WTC11 (cell line): ENCODE measurements around the gene ADORA2B. TPM values are rescaled to one million over a fixed set of nuclear protein-coding genes. Genes with fewer than 3 reads are reported as not detected.

Source experiments
- ATAC-seq: fragments of 200-7000 bp; cut with Tn5 transposase; 2 replicates; pipeline ENCODE4 v1.10.0; 2021; ENCODE audit warnings: mild to moderate bottlenecking, moderate library complexity
- CTCF ChIA-PET: fragments of 300-600 bp; sonication (Branson Sonifier 250); formaldehyde crosslinking; loops from one replicate; lab custom pipeline; 2021; ENCODE audit warnings: antibody characterized with exemption; lab: Charles Lee
- POLR2A ChIA-PET: fragments of 350-600 bp; sonication (Branson Sonifier 250); formaldehyde crosslinking; loops from one replicate; lab custom pipeline; 2021; ENCODE audit warnings: antibody characterized with exemption; lab: Charles Lee
- DNase-seq: peaks from one replicate; pipeline ENCODE4 v3.0.0; 2021; ENCODE audit warnings: low spot score
- H3K27ac Mint-ChIP-seq: 2 replicates; pipeline ENCODE4 v1.8.0; 2021; ENCODE audit warnings: mixed read lengths
- H3K27me3 Mint-ChIP-seq: 2 replicates; pipeline ENCODE4 v1.8.0; 2021; ENCODE audit warnings: low read depth, mild to moderate bottlenecking, moderate library complexity, mixed read lengths
- H3K36me3 Mint-ChIP-seq: 2 replicates; pipeline ENCODE4 v1.8.0; 2021; ENCODE audit warnings: mixed read lengths
- H3K4me1 Mint-ChIP-seq: 2 replicates; pipeline ENCODE4 v1.8.0; 2022; ENCODE audit warnings: mixed read lengths
- H3K4me3 Mint-ChIP-seq: 2 replicates; pipeline ENCODE4 v1.8.0; 2021; ENCODE audit warnings: mild to moderate bottlenecking, moderate library complexity, mixed read lengths
- H3K9me3 Mint-ChIP-seq: 2 replicates; pipeline ENCODE4 v1.8.0; 2021; ENCODE audit warnings: mixed read lengths
- AR ChIP-seq: fragments of 250-450 bp; sonication (Bioruptor Pico); IDR thresholded peaks from 2 replicates; pipeline ENCODE4 v1.9.0; 2021; ENCODE audit warnings: mild to moderate bottlenecking
- ATF1 ChIP-seq: sonication (generic); formaldehyde crosslinking; IDR thresholded peaks from 2 replicates; pipeline ENCODE4 v1.8.1; 2023; ENCODE audit warnings: mild to moderate bottlenecking, moderate library complexity, missing genetic modification reagents
- ERG ChIP-seq: fragments of 250-450 bp; sonication (Bioruptor Pico); IDR thresholded peaks from 2 replicates; pipeline ENCODE4 v1.8.0; 2021; ENCODE audit warnings: mild to moderate bottlenecking
- ESRRA ChIP-seq: sonication (generic); formaldehyde crosslinking; IDR thresholded peaks from 2 replicates; pipeline ENCODE4 v1.8.1; 2022; ENCODE audit warnings: mild to moderate bottlenecking, missing genetic modification reagents, borderline replicate concordance
- ETV6 ChIP-seq: sonication (generic); formaldehyde crosslinking; IDR thresholded peaks from 2 replicates; pipeline ENCODE4 v1.8.1; 2022; ENCODE audit warnings: mild to moderate bottlenecking, missing genetic modification reagents
- FOXK1 ChIP-seq: sonication (generic); formaldehyde crosslinking; IDR thresholded peaks from 2 replicates; pipeline ENCODE4 v1.8.0; 2022; ENCODE audit warnings: mild to moderate bottlenecking, moderate library complexity, missing genetic modification reagents
- GABPB1 ChIP-seq: sonication (generic); formaldehyde crosslinking; IDR thresholded peaks from 2 replicates; pipeline ENCODE4 v1.8.1; 2023; ENCODE audit warnings: mild to moderate bottlenecking, missing genetic modification reagents
- GTF2I ChIP-seq: fragments of 250-450 bp; sonication (Bioruptor Pico); conservative IDR thresholded peaks from 2 replicates; pipeline ENCODE4 v1.4.0; 2021; ENCODE audit warnings: mild to moderate bottlenecking
- NFE2L1 ChIP-seq: sonication (generic); formaldehyde crosslinking; IDR thresholded peaks from 2 replicates; pipeline ENCODE4 v1.8.1; 2023; ENCODE audit warnings: missing genetic modification reagents
- NFYB ChIP-seq: sonication (generic); formaldehyde crosslinking; conservative IDR thresholded peaks from 2 replicates; pipeline ENCODE4 v1.8.0; 2022; ENCODE audit warnings: low read depth, missing genetic modification reagents
- NR3C1 ChIP-seq: sonication (generic); formaldehyde crosslinking; conservative IDR thresholded peaks from 2 replicates; pipeline ENCODE4 v1.8.1; 2023; ENCODE audit warnings: low read depth, mild to moderate bottlenecking, missing genetic modification reagents
- TEAD1 ChIP-seq: sonication (generic); formaldehyde crosslinking; IDR thresholded peaks from 2 replicates; pipeline ENCODE4 v1.8.0; 2022; ENCODE audit warnings: mild to moderate bottlenecking, missing genetic modification reagents
- USF1 ChIP-seq: sonication (generic); formaldehyde crosslinking; IDR thresholded peaks from 2 replicates; pipeline ENCODE4 v1.8.0; 2022; ENCODE audit warnings: mild to moderate bottlenecking, missing genetic modification reagents
- ZNF425 ChIP-seq: fragments of 250-450 bp; sonication (Bioruptor Pico); conservative IDR thresholded peaks from 2 replicates; pipeline ENCODE4 v1.9.0; 2021; ENCODE audit warnings: mild to moderate bottlenecking
- total RNA-seq: library from RNA; stranded (reverse); gene quantifications from 3 replicates; pipeline ENCODE4 v1.2.3, GENCODE V29; 2021
- TF ChIP-seq, protein P1 (sequence below): sonication (generic); formaldehyde crosslinking; IDR thresholded peaks from 2 replicates; pipeline ENCODE4 v1.8.1; 2022; ENCODE audit warnings: missing genetic modification reagents, borderline replicate concordance
- TF ChIP-seq, protein P2 (sequence below): sonication (generic); formaldehyde crosslinking; IDR thresholded peaks from 2 replicates; pipeline ENCODE4 v1.8.0; 2022; ENCODE audit warnings: mild to moderate bottlenecking, missing genetic modification reagents

Gene ADORA2B
- total RNA-seq, 1 experiment from 2014 or later = 4.2 TPM

DNA sequence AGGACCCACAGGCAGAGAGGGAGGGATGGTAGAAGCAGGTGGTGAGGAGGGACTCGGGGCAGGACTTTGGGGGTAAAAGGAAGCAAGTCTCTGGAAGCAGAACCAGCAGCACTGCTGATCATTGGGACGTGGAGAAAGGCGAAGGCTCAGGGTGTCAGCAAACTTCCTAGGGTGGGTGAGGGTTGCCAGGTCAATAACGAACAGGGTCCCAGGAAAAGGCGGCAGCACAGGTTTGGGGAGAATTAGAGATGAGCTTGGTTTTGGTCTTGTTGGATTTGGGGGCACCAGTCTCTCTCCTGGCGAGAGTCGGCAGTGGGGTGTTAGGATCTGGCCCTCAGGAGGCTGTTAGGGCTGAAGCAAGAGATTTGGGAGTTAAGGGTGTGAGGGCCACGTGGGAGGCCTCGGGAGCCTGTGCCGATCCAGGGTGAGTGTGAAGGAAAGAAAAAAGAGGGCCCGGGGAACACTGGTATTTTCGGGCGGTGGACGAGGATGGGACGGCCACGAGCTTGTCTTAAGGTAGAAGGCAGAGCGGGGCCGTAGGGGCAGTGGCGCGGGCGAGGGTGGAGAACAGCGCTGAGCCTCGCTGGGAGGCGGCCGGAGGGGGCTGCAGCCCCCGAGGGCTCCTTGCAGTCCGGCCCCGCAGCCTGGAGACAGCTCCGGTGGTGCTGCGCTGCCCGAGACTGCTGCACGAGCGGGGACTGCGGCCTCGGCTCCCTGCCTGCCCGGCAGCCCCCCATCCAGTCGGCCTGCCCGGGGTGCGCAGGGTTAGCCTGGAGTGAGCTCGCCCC, 765 bp upstream of the ADORA2B start:
- ATAC-seq (peak; percentile 54), DNase-seq (peak; percentile 53)
- peaks cover 30% of the 10 kb centered on the region for H3K4me1 Mint-ChIP-seq
- H3K4me3 Mint-ChIP-seq = peak overlapping the region; percentile 70
- no peak for TF ChIP-seq ATF1 (CRISPR knock-in tag)
- TF ChIP-seq AR (CRISPR knock-in tag) = no peak
- peak; percentile 14; the same call in 1 of the 2 replicates for TF ChIP-seq TEAD1 (CRISPR knock-in tag)
- TF ChIP-seq USF1 (CRISPR knock-in tag) = 0 out of 2 replicates have a peak, but pooled peaks have one; percentile 26
- TF ChIP-seq FOXK1 (CRISPR knock-in tag) = 0 out of 2 replicates have a peak, but pooled peaks have one; percentile 17
- TF ChIP-seq GTF2I (CRISPR knock-in tag) = no peak
- no peak for TF ChIP-seq ESRRA (CRISPR knock-in tag)
- TF ChIP-seq NR3C1 (CRISPR knock-in tag) = 0 out of 2 replicates have a peak, but pooled peaks have one; percentile 86
- 0 out of 2 replicates have a peak, but pooled peaks have one; percentile 29 for TF ChIP-seq NFE2L1 (CRISPR knock-in tag)
- TF ChIP-seq GABPB1 = no peak
- TF ChIP-seq, protein P1, sequence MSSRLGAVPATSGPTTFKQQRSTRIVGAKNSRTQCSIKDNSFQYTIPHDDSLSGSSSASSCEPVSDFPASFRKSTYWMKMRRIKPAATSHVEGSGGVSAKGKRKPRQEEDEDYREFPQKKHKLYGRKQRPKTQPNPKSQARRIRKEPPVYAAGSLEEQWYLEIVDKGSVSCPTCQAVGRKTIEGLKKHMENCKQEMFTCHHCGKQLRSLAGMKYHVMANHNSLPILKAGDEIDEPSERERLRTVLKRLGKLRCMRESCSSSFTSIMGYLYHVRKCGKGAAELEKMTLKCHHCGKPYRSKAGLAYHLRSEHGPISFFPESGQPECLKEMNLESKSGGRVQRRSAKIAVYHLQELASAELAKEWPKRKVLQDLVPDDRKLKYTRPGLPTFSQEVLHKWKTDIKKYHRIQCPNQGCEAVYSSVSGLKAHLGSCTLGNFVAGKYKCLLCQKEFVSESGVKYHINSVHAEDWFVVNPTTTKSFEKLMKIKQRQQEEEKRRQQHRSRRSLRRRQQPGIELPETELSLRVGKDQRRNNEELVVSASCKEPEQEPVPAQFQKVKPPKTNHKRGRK (CRISPR knock-in tag) = no peak
- TF ChIP-seq, protein P2, sequence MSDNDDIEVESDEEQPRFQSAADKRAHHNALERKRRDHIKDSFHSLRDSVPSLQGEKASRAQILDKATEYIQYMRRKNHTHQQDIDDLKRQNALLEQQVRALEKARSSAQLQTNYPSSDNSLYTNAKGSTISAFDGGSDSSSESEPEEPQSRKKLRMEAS (CRISPR knock-in tag) = peak; percentile 67; the same call in 1 of the 2 replicates
- H3K27me3 Mint-ChIP-seq = peaks cover 53% of the 10 kb centered on the region
- no peak overlapping the region for H3K27ac Mint-ChIP-seq
- ChIA-PET CTCF (interaction anchor here (0.8 to 4.1 kb wide), 13 partner anchors 12 to 115 kb away, joined by 3 to 47 read pairs (median 4); partner anchors contain the start of genes TTC19 and ZSWIM7), POLR2A (interaction anchor here (1.2 to 3.2 kb wide), 2 partner anchors 20 to 22 kb away, joined by 5 to 16 read pairs; no protein-coding TSS in a partner anchor)
- H3K9me3 Mint-ChIP-seq = no peaks in the 10 kb centered on the region
- 0 out of 2 replicates have a peak, but pooled peaks cover 3% of the 10 kb centered on the region for H3K36me3 Mint-ChIP-seq

DNA sequence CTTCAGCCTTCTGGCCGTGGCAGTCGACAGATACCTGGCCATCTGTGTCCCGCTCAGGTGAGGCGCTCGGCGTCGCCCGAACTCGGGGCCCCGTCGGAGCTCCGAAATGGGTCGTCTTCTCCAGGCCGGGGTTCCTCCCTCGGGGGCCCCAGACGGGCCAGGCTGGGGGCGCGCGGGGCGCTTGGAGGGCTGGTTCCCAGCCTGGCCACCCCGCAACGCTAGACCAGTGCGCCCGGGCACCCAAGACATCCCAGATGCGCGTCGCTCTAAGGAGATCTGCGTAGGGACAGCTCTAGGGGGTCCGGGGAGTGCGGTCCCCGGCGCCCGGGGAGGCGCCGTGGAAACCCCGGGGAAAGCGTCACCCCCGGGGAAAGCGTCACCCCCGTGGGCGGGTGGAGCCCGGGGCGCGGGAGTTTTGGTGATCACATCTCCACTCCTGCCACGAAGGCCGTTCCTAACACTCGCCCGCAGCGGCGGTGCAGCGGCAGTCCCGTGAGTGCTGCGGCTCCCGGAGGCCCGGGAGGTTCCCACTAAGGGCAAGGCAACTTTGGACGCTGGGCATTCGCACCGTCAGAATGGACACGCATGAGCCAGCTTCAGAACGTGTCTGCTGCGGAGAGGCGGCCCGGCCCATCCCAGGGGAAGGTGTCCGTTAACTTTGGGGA, 729 bp downstream of the ADORA2B start:
- Mint-ChIP-seq H3K27me3 (peaks cover 48% of the 10 kb centered on the region), H3K9me3 (no peaks in the 10 kb centered on the region), H3K36me3 (peaks cover 9% of the 10 kb centered on the region; the same call in 1 of the 2 replicates), H3K4me1 (peaks cover 30% of the 10 kb centered on the region), H3K27ac (no peak overlapping the region), H3K4me3 (peak overlapping the region; percentile 67)
- TF ChIP-seq ZNF425 (CRISPR knock-in tag) (no peak), NFYB (CRISPR knock-in tag) (0 out of 2 replicates have a peak, but pooled peaks have one; percentile 2), ERG (CRISPR knock-in tag) (no peak), ETV6 (CRISPR knock-in tag) (no peak)
- ChIA-PET POLR2A (interaction anchor here (1.0 to 3.2 kb wide), 3 partner anchors 13 to 54 kb away, joined by 3 to 16 read pairs (median 6); partner anchors contain the start of genes TTC19 and ZSWIM7), CTCF (interaction anchor here (0.6 to 4.1 kb wide), 14 partner anchors 9 to 117 kb away, joined by 3 to 47 read pairs (median 7); partner anchors contain the start of genes TTC19 and ZSWIM7)
- ATAC-seq (no peak), DNase-seq (peak; percentile 31)
